Panc1 (cell line): Measurements from ENCODE around the gene UACA.
"Not testable (repeated sequence)": the region's sequence is repeated elsewhere in the genome, so short reads cannot be mapped to it uniquely, and the experiment has no call there.

Experiments used
- CTCF ChIP-seq: fragments of 450-650 bp; IDR thresholded peaks from 2 replicates; pipeline ENCODE4 v1.5.1; 2017; ENCODE audit warnings: mild to moderate bottlenecking
- POLR2AphosphoS5 ChIP-seq: IDR thresholded peaks from 2 replicates; pipeline ENCODE4 v1.6.1; 2012; ENCODE audit warnings: mild to moderate bottlenecking, low read depth, low read length, moderate library complexity
- SIN3A ChIP-seq: IDR thresholded peaks from 2 replicates; pipeline ENCODE4 v1.6.1; 2012; ENCODE audit warnings: low read depth, mild to moderate bottlenecking, low read length, moderate library complexity, borderline replicate concordance; ENCODE audit not compliant: insufficient read depth
- TCF7L2 ChIP-seq: IDR thresholded peaks from 2 replicates; pipeline ENCODE4 v1.6.1; 2011; ENCODE audit warnings: mild to moderate bottlenecking, low read depth, low read length, inconsistent platforms

DNA sequence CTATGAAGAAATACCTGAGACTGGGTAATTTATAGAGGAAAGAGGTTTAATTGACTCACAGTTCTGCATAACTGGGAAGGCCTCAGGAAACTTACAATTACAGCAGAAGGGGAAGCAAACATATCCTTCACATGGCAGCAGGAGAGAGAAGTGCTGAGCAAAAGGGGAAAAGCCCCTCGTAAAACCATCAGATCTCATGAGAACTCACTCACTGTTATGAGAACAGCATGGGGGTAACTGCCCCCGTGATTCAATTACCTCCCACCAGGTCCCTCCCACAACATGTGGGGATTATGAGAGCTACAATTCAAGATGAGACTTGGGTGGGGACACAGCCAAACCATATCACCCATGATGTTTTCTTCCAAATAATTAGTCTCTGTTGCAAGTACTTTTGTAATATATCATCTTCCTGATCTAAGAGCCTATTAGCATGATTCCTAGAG lies 147.0 kb downstream of the UACA start:
- TF ChIP-seq CTCF, POLR2AphosphoS5, TCF7L2, SIN3A: not testable (repeated sequence)
